Sigmoid colon (tissue), 7 donors: ENCODE measurements around the gene SLC5A12. TPM values are rescaled to one million over a fixed set of nuclear protein-coding genes. Genes with fewer than 3 reads are reported as not detected.

Experiments
- DNase-seq: peaks from one replicate; pipeline ENCODE4 v3.0.0-alpha.2; 2019
- H3K27ac ChIP-seq, 4 donors: fragments of 200-600 bp; sonication (generic); one replicate each; pipeline ENCODE4 v1.5.1; 2016 to 2019; ENCODE audit warnings: mild to moderate bottlenecking in 1 of 4
- H3K27me3 ChIP-seq, 3 donors: fragments of 200-600 bp; sonication (generic); one replicate each; pipeline ENCODE4 v1.5.1; 2019; ENCODE audit warnings: mild to moderate bottlenecking in 1 of 3
- H3K36me3 ChIP-seq, 4 donors: fragments of 200-600 bp; sonication (generic); one replicate each; pipeline ENCODE4 v1.5.1; 2016 to 2019
- H3K4me1 ChIP-seq, 4 donors: fragments of 200-600 bp; sonication (generic); one replicate each; pipeline ENCODE4 v1.5.1; 2017 to 2019
- H3K4me3 ChIP-seq, 4 donors: fragments of 200-600 bp; sonication (generic); one replicate each; pipeline ENCODE4 v1.5.1; 2017 to 2019; ENCODE audit warnings: mild to moderate bottlenecking in 2 of 4, moderate library complexity in 1 of 4
- H3K9me3 ChIP-seq, 4 donors: fragments of 200-600 bp in 3 of 4; sonication (generic) in 3 of 4; one replicate each; pipeline versions ENCODE4 v1.5.1 to v1.6.1; 2013 to 2019
- EP300 ChIP-seq, 4 donors: sonication (generic); formaldehyde crosslinking; IDR thresholded peaks; one replicate each; pipeline ENCODE4 v1.6.1; 2017; ENCODE audit warnings: antibody characterized with exemption in 4 of 4
- POLR2A ChIP-seq, 2 donors: fragments of 450-650 bp; IDR thresholded peaks; one replicate each; pipeline ENCODE4 v1.6.1; 2016; ENCODE audit warnings: antibody characterized with exemption in 2 of 2, mild to moderate bottlenecking in 2 of 2, moderate library complexity in 2 of 2
- POLR2AphosphoS5 ChIP-seq, 4 donors: sonication (generic); formaldehyde crosslinking; IDR thresholded peaks; one replicate each; pipeline ENCODE4 v1.6.1; 2017; ENCODE audit warnings: antibody characterized with exemption in 4 of 4
- WGBS, 2 donors: extraction: QIAGEN DNeasy Blood & Tissue Kit; methylation state at CpG; one replicate each; pipeline ENCODE4 v1.1.7; 2013; 5-methylcytosine and 5-hydroxymethylcytosine counted together
- intact Hi-C: fragments of 100-400 bp; cut with DNase I; formaldehyde crosslinking; loops from one replicate; pipeline ENCODE4 v1.15.1; 2023
- polyA plus RNA-seq, 3 donors: library from polyadenylated mRNA; stranded (reverse); fragments of 200-250 nt; gene quantifications; one replicate each; pipeline ENCODE4 v1.2.3, GENCODE V29; 2013
- total RNA-seq, 4 donors: library from RNA; depleted of rRNA; stranded (reverse); fragments of >200 nt; gene quantifications; one replicate each; pipeline ENCODE4 v1.1.0, GENCODE V29; 2016
- TF ChIP-seq, protein P1 (sequence below), 4 experiments: fragments of 450-650 bp in 3 of 4; fragments of 200-600 bp in 1 of 4; IDR thresholded peaks; one replicate each; pipeline ENCODE4 v1.5.1; 2016 to 2019; ENCODE audit warnings: antibody characterized with exemption in 4 of 4, mild to moderate bottlenecking in 3 of 4, moderate library complexity in 2 of 4
- donor health status: healthy with polysubstance abuse.
- donor health status: Bipolar disorder and iron deficiency.
- donor health status: healthy.

Gene SLC5A12
- total and polyA plus RNA-seq, 7 donors = under 0.01 to 0.23 (median 0.04) TPM; not detected in 3

GRCh38 chr11:26708736-26709456 lies 13.0 kb downstream of the SLC5A12 start:
- TF ChIP-seq EP300 (IDR thresholded peaks at IDR 0.05) = no peak
- TF ChIP-seq, protein P1, sequence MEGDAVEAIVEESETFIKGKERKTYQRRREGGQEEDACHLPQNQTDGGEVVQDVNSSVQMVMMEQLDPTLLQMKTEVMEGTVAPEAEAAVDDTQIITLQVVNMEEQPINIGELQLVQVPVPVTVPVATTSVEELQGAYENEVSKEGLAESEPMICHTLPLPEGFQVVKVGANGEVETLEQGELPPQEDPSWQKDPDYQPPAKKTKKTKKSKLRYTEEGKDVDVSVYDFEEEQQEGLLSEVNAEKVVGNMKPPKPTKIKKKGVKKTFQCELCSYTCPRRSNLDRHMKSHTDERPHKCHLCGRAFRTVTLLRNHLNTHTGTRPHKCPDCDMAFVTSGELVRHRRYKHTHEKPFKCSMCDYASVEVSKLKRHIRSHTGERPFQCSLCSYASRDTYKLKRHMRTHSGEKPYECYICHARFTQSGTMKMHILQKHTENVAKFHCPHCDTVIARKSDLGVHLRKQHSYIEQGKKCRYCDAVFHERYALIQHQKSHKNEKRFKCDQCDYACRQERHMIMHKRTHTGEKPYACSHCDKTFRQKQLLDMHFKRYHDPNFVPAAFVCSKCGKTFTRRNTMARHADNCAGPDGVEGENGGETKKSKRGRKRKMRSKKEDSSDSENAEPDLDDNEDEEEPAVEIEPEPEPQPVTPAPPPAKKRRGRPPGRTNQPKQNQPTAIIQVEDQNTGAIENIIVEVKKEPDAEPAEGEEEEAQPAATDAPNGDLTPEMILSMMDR (IDR thresholded peaks at IDR 0.05) = no peak
- no peak for TF ChIP-seq POLR2A (IDR thresholded peaks at IDR 0.05)
- no peak for TF ChIP-seq POLR2AphosphoS5 (IDR thresholded peaks at IDR 0.05)
- no peaks in the 10 kb centered on the region for H3K36me3 ChIP-seq
- H3K4me1 ChIP-seq = peaks cover 0 to 35% (median 15%) of the 10 kb centered on the region in 4 donors
- no peaks in the 10 kb centered on the region for H3K9me3 ChIP-seq
- H3K27me3 ChIP-seq = no peaks in the 10 kb centered on the region
- DNase-seq = no peak
- intact Hi-C loops = no loop called here
- WGBS, 2 donors = 42 to 71% methylated on average over 2 of the region's 2 CpGs
- H3K4me3 ChIP-seq = no peak overlapping the region
- peak overlapping the region in 3 of 4 donors; percentile 57 to 65 (median 60) for H3K27ac ChIP-seq

DNA sequence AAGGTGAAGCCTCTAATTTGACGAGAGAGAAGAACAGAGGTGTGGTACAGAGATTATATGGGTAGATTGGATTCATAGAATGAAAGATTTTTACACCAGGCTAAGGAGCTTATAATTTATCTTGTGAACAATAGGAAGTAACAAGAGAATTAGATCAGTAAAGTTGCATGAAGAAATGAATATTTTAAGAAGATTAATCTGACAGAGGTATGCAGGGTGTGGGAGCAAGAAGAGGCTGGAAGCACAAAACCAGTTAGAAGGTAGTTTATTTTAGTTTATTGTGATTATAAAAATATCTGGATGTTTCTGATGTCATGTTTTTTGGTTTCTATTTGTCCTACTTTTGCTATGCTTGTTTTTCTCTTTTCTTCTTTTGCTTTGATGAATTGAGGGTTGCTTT lies 15.7 kb downstream of the SLC5A12 start:
- Histone ChIP-seq H3K4me3 (no peak overlapping the region), H3K9me3 (no peaks in the 10 kb centered on the region), H3K27me3 (no peaks in the 10 kb centered on the region), H3K36me3 (no peaks in the 10 kb centered on the region), H3K27ac (peak overlapping the region in 1 of 4 donors; percentile 15), H3K4me1 (peaks cover 0 to 42% (median 17%) of the 10 kb centered on the region in 4 donors)
- no peak for DNase-seq
- intact Hi-C loops = no loop called here
- TF ChIP-seq, protein P1 (IDR thresholded peaks at IDR 0.05) = no peak
- no peak for TF ChIP-seq EP300 (IDR thresholded peaks at IDR 0.05)
- 31 to 75% methylated on average over 1 of the region's 1 CpG for WGBS, 2 donors

GRCh38 chr11:26704249-26704648 lies 17.6 kb downstream of the SLC5A12 start:
- WGBS, 2 donors = 17 to 58% methylated on average over 1 of the region's 1 CpG
- Histone ChIP-seq H3K36me3 (no peaks in the 10 kb centered on the region), H3K27me3 (no peaks in the 10 kb centered on the region), H3K27ac (no peak overlapping the region), H3K9me3 (no peaks in the 10 kb centered on the region), H3K4me3 (no peak overlapping the region), H3K4me1 (peaks cover 0 to 41% (median 14%) of the 10 kb centered on the region in 4 donors)
- TF ChIP-seq POLR2AphosphoS5 (IDR thresholded peaks at IDR 0.05) (no peak), POLR2A (IDR thresholded peaks at IDR 0.05) (no peak), EP300 (IDR thresholded peaks at IDR 0.05) (no peak)
- TF ChIP-seq, protein P1 (IDR thresholded peaks at IDR 0.05) = no peak
- intact Hi-C loops = no loop called here
- DNase-seq = no peak

DNA sequence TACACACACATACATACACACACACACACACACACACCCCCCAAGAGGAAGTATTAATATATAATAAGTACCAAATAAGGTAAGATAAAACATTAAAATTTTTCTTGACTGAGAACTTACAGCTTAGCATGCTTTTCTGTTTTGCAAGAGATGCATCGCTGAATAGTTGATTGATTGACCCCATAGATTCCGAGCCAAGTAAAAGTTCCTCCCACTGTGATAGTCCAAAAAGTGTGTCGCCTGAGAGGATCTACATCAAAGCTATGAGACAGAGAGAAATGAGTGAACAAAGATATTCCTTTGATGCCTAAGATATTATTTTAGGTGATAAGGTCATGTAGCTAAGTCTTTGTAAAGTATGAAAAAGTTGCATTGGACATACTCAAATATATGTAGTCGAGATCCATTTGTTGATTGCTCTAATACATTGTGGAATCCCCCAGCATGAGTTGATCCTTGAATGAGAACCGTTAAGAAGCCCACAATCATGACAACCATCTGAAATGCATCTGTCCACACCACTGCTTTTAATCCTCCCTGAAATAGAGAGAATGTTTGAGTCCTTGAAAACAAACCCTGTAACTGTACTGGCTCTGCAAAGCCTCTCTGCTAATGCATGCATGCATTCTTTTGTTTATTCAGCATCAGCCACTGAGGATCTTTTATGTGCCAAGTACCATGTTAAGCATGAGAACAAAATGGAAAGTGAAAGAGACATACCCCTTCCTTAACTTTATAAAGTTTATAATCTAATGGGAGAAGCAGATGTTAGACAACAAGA lies 18.3 kb downstream of the SLC5A12 start:
- Histone ChIP-seq H3K27me3 (no peaks in the 10 kb centered on the region), H3K27ac (no peak overlapping the region), H3K4me1 (peaks cover 0 to 35% (median 9%) of the 10 kb centered on the region in 4 donors), H3K4me3 (no peak overlapping the region), H3K9me3 (no peaks in the 10 kb centered on the region), H3K36me3 (no peaks in the 10 kb centered on the region)
- 69 to 80% methylated on average over 5 of the region's 5 CpGs for WGBS, 2 donors
- intact Hi-C loops = no loop called here
- no peak for TF ChIP-seq POLR2A (IDR thresholded peaks at IDR 0.05)
- TF ChIP-seq EP300 (IDR thresholded peaks at IDR 0.05) = no peak
- no peak for TF ChIP-seq POLR2AphosphoS5 (IDR thresholded peaks at IDR 0.05)
- TF ChIP-seq, protein P1 (IDR thresholded peaks at IDR 0.05) = no peak
- DNase-seq = no peak
